Measurements from ENCODE around the gene KLHL21.
A peak's percentile ranks its signal among the peaks of the same experiment; 100 is the strongest.

The KLHL21 gene

DNA sequence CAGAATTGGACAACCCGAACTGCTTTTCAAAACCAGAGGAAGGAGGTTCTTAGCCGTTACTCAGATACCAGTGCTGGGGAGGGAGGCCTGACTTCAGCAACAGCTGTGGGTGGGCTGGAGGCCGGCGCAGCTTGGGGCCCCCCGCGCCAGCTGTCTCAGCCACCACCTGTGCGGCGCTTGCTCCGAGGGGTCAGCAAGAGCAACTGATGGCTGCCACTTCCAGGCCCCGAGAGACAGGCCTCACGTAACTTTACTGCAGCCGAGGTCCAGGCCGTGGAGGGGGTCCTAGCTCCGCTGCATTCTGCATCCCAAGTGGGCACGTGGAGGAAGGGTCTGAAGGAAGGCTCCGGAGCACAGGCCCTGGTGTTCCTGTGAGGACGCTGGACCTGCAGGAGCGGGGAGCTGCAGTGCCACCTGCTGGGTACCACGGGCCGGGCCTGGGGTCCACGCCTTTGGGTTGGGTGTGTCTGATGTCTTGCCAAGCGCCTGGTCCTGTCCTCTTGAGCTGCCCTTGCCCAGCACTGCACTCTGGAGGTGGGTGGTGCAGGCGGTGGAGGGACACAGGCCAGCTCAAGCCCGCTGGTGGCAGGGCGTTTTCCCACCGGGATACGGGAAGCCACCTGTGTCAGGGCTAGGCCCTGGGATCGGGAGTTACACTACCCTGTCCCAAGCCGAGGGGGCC is 31.8 kb upstream of the KLHL21 start:
- H3K9ac ChIP-seq (ENCODE audit: low read depth, low read length), result no peak overlapping the region
- TF ChIP-seq, protein P1, sequence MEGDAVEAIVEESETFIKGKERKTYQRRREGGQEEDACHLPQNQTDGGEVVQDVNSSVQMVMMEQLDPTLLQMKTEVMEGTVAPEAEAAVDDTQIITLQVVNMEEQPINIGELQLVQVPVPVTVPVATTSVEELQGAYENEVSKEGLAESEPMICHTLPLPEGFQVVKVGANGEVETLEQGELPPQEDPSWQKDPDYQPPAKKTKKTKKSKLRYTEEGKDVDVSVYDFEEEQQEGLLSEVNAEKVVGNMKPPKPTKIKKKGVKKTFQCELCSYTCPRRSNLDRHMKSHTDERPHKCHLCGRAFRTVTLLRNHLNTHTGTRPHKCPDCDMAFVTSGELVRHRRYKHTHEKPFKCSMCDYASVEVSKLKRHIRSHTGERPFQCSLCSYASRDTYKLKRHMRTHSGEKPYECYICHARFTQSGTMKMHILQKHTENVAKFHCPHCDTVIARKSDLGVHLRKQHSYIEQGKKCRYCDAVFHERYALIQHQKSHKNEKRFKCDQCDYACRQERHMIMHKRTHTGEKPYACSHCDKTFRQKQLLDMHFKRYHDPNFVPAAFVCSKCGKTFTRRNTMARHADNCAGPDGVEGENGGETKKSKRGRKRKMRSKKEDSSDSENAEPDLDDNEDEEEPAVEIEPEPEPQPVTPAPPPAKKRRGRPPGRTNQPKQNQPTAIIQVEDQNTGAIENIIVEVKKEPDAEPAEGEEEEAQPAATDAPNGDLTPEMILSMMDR (IDR thresholded peaks at IDR 0.05; ENCODE audit: borderline replicate concordance, extremely low read depth, low read length, poor library complexity, severe bottlenecking), result peak; percentile 65
- TF ChIP-seq EZH2 (IDR thresholded peaks at IDR 0.05; ENCODE audit: borderline replicate concordance, low read depth, low read length, severe bottlenecking), result no peak
- DNase-seq, result peak; percentile 51
- no peak overlapping the region for H3K27ac ChIP-seq (ENCODE audit: low read length)
- H3K4me1 ChIP-seq (ENCODE audit: insufficient read depth, low read length), result no peaks in the 10 kb centered on the region
- peaks cover 19% of the 10 kb centered on the region for H4K20me1 ChIP-seq (ENCODE audit: insufficient read depth, low read length)
- H3K79me2 ChIP-seq (ENCODE audit: insufficient read depth, low read length), result no peaks in the 10 kb centered on the region
- no peak overlapping the region for H3K4me2 ChIP-seq (ENCODE audit: insufficient read depth, low read length)
- no peak overlapping the region for H2AFZ ChIP-seq (ENCODE audit: low read depth, low read length)
- no peaks in the 10 kb centered on the region for H3K27me3 ChIP-seq (ENCODE audit: insufficient read depth, low read length, poor library complexity)
- H3K9me3 ChIP-seq (ENCODE audit: insufficient read depth, low read length, severe bottlenecking), result no peaks in the 10 kb centered on the region
- no peak overlapping the region for H3K4me3 ChIP-seq (ENCODE audit: low read depth in 1 of 2, low read length in 2 of 2)
- peak; percentile 60 for ATAC-seq (ENCODE audit: insufficient read depth, low read depth)
- H3K36me3 ChIP-seq (ENCODE audit: insufficient read depth, low read length), result peaks cover 90% of the 10 kb centered on the region

DNA sequence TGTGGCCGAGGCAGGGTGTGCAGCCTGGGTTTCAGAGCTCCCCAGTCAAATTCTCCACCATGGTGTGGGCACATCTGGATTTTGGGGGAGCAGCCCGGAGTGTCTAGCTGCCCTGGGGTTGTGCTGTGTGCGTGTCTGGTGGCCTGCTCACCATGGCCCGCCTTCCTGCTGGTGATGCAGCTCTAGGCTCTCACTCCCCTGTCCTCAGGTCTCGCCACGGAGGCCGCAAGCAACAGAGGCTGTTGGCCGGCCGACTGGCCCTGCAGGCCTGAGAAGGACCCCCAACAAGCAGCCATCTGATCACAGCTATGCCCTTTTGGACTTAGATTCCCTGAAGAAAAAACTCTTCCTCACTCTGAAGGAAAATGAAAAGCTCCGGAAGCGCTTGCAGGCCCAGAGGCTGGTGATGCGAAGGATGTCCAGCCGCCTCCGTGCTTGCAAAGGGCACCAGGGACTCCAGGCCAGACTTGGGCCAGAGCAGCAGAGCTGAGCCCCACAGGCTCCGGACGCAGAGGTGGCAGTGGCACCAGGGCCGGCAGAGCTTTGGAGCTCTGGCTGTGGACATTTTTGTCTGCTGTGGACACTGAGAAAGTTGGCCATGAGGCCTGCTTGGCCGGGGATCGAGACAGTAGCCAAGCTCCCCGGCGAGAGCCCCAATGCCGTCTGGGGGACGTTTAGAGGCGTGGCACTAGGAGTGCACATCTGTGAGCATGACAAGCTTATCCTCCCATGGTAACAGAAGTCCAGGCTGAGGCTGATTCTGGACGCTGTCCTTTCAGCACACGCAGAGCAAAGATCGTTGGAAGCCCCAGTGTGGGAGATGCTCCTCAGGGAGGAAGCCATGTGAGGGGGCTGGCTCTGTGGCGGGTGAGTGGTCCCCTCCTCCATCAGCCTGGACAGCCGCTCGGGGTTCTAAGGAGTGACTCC is 30.2 kb upstream of the KLHL21 start:
- Histone ChIP-seq H4K20me1 (ENCODE audit: insufficient read depth, low read length) (peaks cover 33% of the 10 kb centered on the region), H3K79me2 (ENCODE audit: insufficient read depth, low read length) (peaks cover 16% of the 10 kb centered on the region; the same call in 1 of the 2 replicates), H3K9ac (ENCODE audit: low read depth, low read length) (no peak overlapping the region), H2AFZ (ENCODE audit: low read depth, low read length) (no peak overlapping the region), H3K4me2 (ENCODE audit: insufficient read depth, low read length) (no peak overlapping the region), H3K36me3 (ENCODE audit: insufficient read depth, low read length) (peaks cover 92% of the 10 kb centered on the region), H3K27ac (ENCODE audit: low read length) (no peak overlapping the region), H3K27me3 (ENCODE audit: insufficient read depth, low read length, poor library complexity) (no peaks in the 10 kb centered on the region), H3K9me3 (ENCODE audit: insufficient read depth, low read length, severe bottlenecking) (no peaks in the 10 kb centered on the region), H3K4me3 (ENCODE audit: low read depth in 1 of 2, low read length in 2 of 2) (no peak overlapping the region), H3K4me1 (ENCODE audit: insufficient read depth, low read length) (no peaks in the 10 kb centered on the region)
- no peak for ATAC-seq (ENCODE audit: insufficient read depth, low read depth)
- no peak for DNase-seq
- TF ChIP-seq EZH2 (IDR thresholded peaks at IDR 0.05; ENCODE audit: borderline replicate concordance, low read depth, low read length, severe bottlenecking), result no peak
- TF ChIP-seq, protein P1 (IDR thresholded peaks at IDR 0.05; ENCODE audit: borderline replicate concordance, extremely low read depth, low read length, poor library complexity, severe bottlenecking), result no peak

DNA sequence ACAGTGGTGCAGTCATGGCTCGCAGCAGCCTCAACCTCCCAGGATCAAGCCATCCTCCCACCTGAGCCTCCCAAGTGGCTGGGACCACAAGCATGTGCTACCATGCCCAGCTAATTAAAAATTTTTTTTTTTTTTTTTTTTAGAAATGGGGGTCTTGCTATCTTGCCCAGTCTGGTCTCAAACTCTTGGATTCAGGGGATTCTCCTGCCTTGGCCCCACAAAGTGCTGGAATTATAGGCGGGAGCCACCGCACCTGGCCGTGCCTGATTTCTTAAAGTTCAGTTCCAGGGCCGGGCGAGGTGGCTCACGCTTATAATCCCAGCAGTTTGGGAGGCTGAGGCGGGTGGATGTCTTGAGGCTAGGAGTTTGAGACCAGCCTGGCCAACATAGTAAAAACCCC is 28.4 kb upstream of the KLHL21 start:
- H3K79me2 ChIP-seq (ENCODE audit: insufficient read depth, low read length), result peaks cover 34% of the 10 kb centered on the region
- H3K9ac ChIP-seq (ENCODE audit: low read depth, low read length), result no peak overlapping the region
- no peak overlapping the region for H3K4me2 ChIP-seq (ENCODE audit: insufficient read depth, low read length)
- H3K36me3 ChIP-seq (ENCODE audit: insufficient read depth, low read length), result peaks cover 88% of the 10 kb centered on the region
- peaks cover 16% of the 10 kb centered on the region for H3K4me1 ChIP-seq (ENCODE audit: insufficient read depth, low read length)
- ATAC-seq (ENCODE audit: insufficient read depth, low read depth) (no peak), DNase-seq (no peak)
- no peaks in the 10 kb centered on the region for H3K9me3 ChIP-seq (ENCODE audit: insufficient read depth, low read length, severe bottlenecking)
- H3K27me3 ChIP-seq (ENCODE audit: insufficient read depth, low read length, poor library complexity), result no peaks in the 10 kb centered on the region
- TF ChIP-seq, protein P1 (IDR thresholded peaks at IDR 0.05; ENCODE audit: borderline replicate concordance, extremely low read depth, low read length, poor library complexity, severe bottlenecking), result no peak
- H4K20me1 ChIP-seq (ENCODE audit: insufficient read depth, low read length), result peaks cover 47% of the 10 kb centered on the region
- H3K4me3 ChIP-seq (ENCODE audit: low read depth in 1 of 2, low read length in 2 of 2), result no peak overlapping the region
- H3K27ac ChIP-seq (ENCODE audit: low read length), result no peak overlapping the region
- no peak overlapping the region for H2AFZ ChIP-seq (ENCODE audit: low read depth, low read length)

Data from DND-41 (cell line).